SK-N-DZ (cell line): ENCODE data around the gene CARD19.
"Not testable (repeated sequence)": the region's sequence is repeated elsewhere in the genome, so short reads cannot be mapped to it uniquely, and the experiment has no call there.

ENCODE experiments used
- DNase-seq: peaks from one replicate; pipeline ENCODE4 v3.0.0-alpha.2; 2015; ENCODE audit warnings: low spot score

CARD19 gene

GRCh38 chr9:93099551-93100275 is 3.7 kb downstream of the CARD19 start:
- DNase-seq = no peak

- no peak for DNase-seq
Measured at GRCh38 chr9:93100276-93100636, 4.2 kb downstream of the CARD19 start.

GRCh38 chr9:93101086-93101485 is 5.1 kb downstream of the CARD19 start:
- DNase-seq = not testable (repeated sequence)

- DNase-seq = no peak
Measured at GRCh38 chr9:93105620-93106019, 9.6 kb downstream of the CARD19 start.

GRCh38 chr9:93107151-93107824 is 11.3 kb downstream of the CARD19 start:
- no peak for DNase-seq

- DNase-seq = no peak
Measured at GRCh38 chr9:93107825-93108161, 11.8 kb downstream of the CARD19 start.

- DNase-seq = no peak
Measured at GRCh38 chr9:93108291-93109041, 12.4 kb downstream of the CARD19 start.

GRCh38 chr9:93110311-93110855 is 14.4 kb downstream of the CARD19 start:
- DNase-seq = no peak

- DNase-seq = no peak
Measured at GRCh38 chr9:93111001-93111370, 15.0 kb downstream of the CARD19 start.

- DNase-seq = no peak
Measured at GRCh38 chr9:93111371-93112115, 15.5 kb downstream of the CARD19 start.

- no peak for DNase-seq
Measured at GRCh38 chr9:93112116-93112863, 16.3 kb downstream of the CARD19 start.

GRCh38 chr9:93112864-93113389 is 16.9 kb downstream of the CARD19 start:
- no peak for DNase-seq

- DNase-seq = no peak
Measured at GRCh38 chr9:93114169-93114983, 18.4 kb downstream of the CARD19 start.

GRCh38 chr9:93114984-93115335 is 18.9 kb downstream of the CARD19 start:
- no peak for DNase-seq

- no peak for DNase-seq
Measured at GRCh38 chr9:93115486-93116071, 19.6 kb downstream of the CARD19 start.

GRCh38 chr9:93116072-93116961 is 20.3 kb downstream of the CARD19 start:
- DNase-seq = no peak

- not testable (repeated sequence) for DNase-seq
Measured at GRCh38 chr9:93117521-93117920, 21.5 kb downstream of the CARD19 start.
